BJ (cell line): ENCODE data around the gene BGN. TPM values are rescaled to one million over a fixed set of nuclear protein-coding genes. Genes with fewer than 3 reads are reported as not detected.

ENCODE experiments used
- CTCF ChIA-PET: fragments of 350-600 bp; formaldehyde crosslinking; extraction: SDS; loops from one replicate; lab custom pipeline; 2021; ENCODE audit warnings: antibody characterized with exemption, inconsistent platforms; lab: Yijun Ruan, JAX
- POLR2A ChIA-PET: fragments of 300-600 bp; sonication (Branson Sonifier 250); formaldehyde crosslinking; extraction: SDS; loops from one replicate; lab custom pipeline; 2021; ENCODE audit warnings: antibody characterized with exemption; lab: Charles Lee
- DNase-seq: peaks from one replicate; pipeline ENCODE4 v3.0.0-alpha.2; 2011; ENCODE audit warnings: low read depth
- H3K27me3 ChIP-seq: 2 replicates; pipeline ENCODE4 v1.6.0; 2011; ENCODE audit warnings: low read length; ENCODE audit not compliant: control insufficient read depth, insufficient read depth
- H3K36me3 ChIP-seq: 2 replicates; pipeline ENCODE4 v1.5.1; 2011; ENCODE audit warnings: low read length; ENCODE audit not compliant: control insufficient read depth, insufficient read depth
- H3K4me3 ChIP-seq: 2 replicates; pipeline ENCODE4 v1.5.1; 2011; ENCODE audit warnings: low read depth, mild to moderate bottlenecking, control low read depth, low read length
- CTCF ChIP-seq: IDR thresholded peaks from 2 replicates; pipeline ENCODE4 v1.5.1; 2011; ENCODE audit warnings: low read depth, mild to moderate bottlenecking, control low read depth, inconsistent platforms, low read length, moderate library complexity; ENCODE audit not compliant: insufficient read depth
- polyA plus RNA-seq: library from polyadenylated mRNA; depleted of rRNA; stranded (reverse); fragments of >200 nt; gene quantifications from 2 replicates; pipeline ENCODE4 v1.2.3, GENCODE V29; 2011

The BGN gene
- polyA plus RNA-seq, 1 experiment = 487 TPM

GRCh38 chrX:153450114-153450948 lies 44.4 kb upstream of the BGN start:
- Histone ChIP-seq H3K36me3 (peaks cover 1% of the 10 kb centered on the region), H3K27me3 (no peaks in the 10 kb centered on the region), H3K4me3 (no peak overlapping the region)
- TF ChIP-seq CTCF = no peak
- POLR2A ChIA-PET = no interaction called here
- no peak for DNase-seq
- CTCF ChIA-PET = interaction anchor here (1.0 kb wide), 1 partner anchor 17 kb away, joined by 3 read pairs; no protein-coding TSS in a partner anchor

DNA sequence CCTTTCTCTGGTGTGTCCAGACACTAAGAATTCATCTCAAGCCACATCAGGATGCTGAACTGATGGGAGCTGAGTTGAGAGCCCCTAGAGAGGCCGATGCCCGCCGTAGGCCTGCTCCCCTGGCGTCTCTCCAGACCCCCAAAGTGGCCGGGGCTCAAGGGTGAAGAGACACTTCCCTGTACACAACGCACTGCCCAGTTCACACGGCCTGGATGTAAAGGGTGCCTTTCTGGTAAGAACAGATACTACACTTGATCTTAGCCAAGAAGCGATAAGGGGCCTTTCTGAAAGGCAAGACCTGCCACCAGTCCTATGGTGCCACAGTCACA lies 43.9 kb upstream of the BGN start:
- no peak for DNase-seq
- Histone ChIP-seq H3K36me3 (peaks cover 2% of the 10 kb centered on the region), H3K4me3 (no peak overlapping the region), H3K27me3 (no peaks in the 10 kb centered on the region)
- POLR2A ChIA-PET = no interaction called here
- CTCF ChIA-PET = no interaction called here
- no peak for TF ChIP-seq CTCF

DNA sequence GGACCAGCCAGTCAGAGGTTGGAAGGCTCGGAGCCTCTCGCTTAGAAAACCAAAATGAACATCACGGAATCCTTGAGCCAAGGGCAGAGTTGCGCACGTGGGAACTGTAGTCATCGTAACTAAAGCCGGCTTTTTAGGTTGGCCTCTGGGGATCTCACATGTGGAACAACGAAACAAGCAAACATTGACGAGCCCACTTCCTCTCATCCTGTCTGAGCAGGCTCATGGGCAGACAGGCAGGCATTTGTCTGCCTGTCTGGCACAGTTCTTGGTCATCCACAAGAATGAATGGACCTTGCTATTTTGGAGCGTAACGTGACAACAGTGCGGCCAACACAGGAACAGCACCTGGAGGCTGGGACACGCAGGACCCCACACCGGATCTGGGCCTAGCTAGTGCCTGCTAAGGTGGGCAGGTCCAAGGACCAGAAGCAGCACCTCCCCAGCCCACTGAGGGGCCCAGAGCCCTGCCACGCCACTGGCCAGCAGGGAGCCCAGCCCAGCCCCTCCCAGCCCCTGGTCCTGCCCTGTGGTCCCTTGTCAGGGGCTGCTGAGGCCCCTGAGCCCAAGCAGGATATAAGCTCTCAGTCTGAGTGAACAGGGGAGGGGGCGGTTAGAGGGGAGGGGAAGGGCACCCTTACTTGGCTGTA lies 39.8 kb upstream of the BGN start:
- no peak for DNase-seq
- no peak for TF ChIP-seq CTCF
- POLR2A ChIA-PET = no interaction called here
- no peak overlapping the region for H3K4me3 ChIP-seq
- peaks cover 3% of the 10 kb centered on the region for H3K36me3 ChIP-seq
- CTCF ChIA-PET = no interaction called here
- H3K27me3 ChIP-seq = no peaks in the 10 kb centered on the region

- Histone ChIP-seq H3K27me3 (no peaks in the 10 kb centered on the region), H3K36me3 (peaks cover 3% of the 10 kb centered on the region), H3K4me3 (no peak overlapping the region)
- TF ChIP-seq CTCF = no peak
- DNase-seq = no peak
- CTCF ChIA-PET = interaction anchor here (2.1 kb wide), 1 partner anchor 15 kb away, joined by 5 read pairs; the partner anchor contains the start of gene HAUS7
- POLR2A ChIA-PET = no interaction called here
Measured at GRCh38 chrX:153455571-153455970, 39.2 kb upstream of the BGN start.

- Histone ChIP-seq H3K4me3 (no peak overlapping the region), H3K36me3 (peaks cover 3% of the 10 kb centered on the region), H3K27me3 (no peaks in the 10 kb centered on the region)
- no peak for TF ChIP-seq CTCF
- POLR2A ChIA-PET = no interaction called here
- CTCF ChIA-PET = interaction anchor here (2.1 kb wide), 1 partner anchor 14 kb away, joined by 5 read pairs; the partner anchor contains the start of gene HAUS7
- DNase-seq = no peak
Measured at GRCh38 chrX:153456161-153456560, 38.6 kb upstream of the BGN start.
